ENCODE results near the gene TRIM51G.
"Not testable (repeated sequence)": the region's sequence is repeated elsewhere in the genome, so short reads cannot be mapped to it uniquely, and the experiment has no call there.

Gene TRIM51G

DNA sequence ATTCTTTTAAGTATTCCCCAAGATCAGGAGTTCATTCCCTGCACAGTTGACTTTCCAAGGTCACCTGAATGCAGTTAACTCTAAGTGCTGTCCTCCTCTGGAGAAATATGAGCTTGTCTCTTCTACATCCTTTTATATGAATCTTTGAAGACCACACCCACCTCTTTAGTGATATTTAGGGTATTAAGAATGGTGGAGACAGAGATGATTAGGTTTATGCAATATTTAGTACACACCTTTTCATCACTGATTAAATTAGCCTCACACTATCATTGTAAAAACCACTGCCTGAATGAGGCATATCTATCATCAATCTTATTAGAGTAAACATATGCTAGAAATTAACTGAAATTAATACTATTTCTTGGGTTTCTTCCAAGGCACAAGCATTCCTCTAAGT is at the start of gene TRIM51G:
TSS of gene TRIM51G (minus strand) at position 101 of the 400 bp plus-strand sequence. CDS start 2,190 bp downstream, outside the sequence.
- DNase-seq: not testable (repeated sequence)

- DNase-seq: not testable (repeated sequence)
These were observed 44.8 kb upstream of the TRIM51G start, which contains the start of gene TRIM49B for GRCh38 chr11:49028523-49028922. Gene TRIM49B, plus strand, starts transcription at chr11:49028823. Its CDS starts 2,777 bp downstream, at chr11:49031600.

- not testable (repeated sequence) for DNase-seq
These were observed 15.1 kb downstream of the TRIM51G start for GRCh38 chr11:48968592-48968991.

DNA sequence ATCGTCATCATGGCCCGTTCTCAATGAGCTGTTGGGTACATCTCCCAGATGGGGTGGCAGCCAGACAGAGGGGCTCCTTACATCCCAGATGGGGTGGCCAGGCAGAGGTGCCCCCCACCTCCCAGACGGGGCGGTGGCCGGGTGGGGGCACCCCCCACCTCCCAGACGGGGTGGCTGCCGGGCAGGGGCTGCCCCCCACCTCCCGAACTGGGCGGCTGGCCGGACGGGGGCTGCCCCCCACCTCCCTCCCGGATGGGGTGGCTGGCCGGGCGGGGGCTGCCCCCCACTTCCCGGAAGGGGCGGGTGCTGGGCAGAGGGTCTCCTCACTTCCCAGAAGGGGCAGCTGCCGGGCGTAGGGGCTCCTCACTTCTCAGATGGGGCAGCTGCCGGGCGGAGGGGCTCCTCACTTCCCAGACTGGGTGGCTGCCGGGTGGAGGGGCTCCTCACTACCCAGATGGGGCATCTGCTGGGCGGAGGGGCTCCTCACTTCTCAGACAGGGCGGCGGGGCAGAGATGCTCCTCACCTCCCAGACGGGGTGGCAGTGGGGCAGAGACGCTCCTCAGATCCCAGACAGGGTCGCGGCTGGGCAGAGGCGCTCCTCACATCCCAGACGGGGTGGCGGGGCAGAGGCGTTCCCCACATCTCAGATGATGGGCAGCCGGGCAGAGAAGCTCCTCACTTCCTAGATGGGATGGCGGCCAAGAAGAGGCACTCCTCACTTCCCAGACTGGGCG is 28.2 kb downstream of the TRIM51G start:
- not testable (repeated sequence) for DNase-seq

DNA sequence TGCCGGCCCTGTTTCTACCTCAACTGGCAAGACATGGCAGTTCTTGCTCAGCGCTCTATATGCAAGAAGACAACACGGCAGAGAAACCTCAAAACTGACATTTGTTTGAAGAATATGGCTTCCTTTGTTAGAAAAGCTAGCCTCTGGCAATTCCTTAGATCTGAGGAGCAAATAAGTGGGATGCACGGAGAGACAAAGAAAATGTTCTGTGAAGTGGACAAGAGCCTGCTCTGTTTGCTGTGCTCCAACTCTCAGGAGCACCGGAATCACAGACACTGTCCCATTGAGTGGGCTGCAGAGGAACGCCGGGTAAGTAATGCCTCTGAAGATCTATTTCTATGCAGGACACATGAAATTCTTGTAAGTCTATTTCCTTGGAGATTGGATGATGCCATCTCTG is 37.9 kb downstream of the TRIM51G start:
- DNase-seq: not testable (repeated sequence)

Data from stimulated activated CD4-positive, alpha-beta T cell treated with anti-CD3 and anti-CD28 coated beads, Interleukin-4, amount 100 ng/mL, for 1 hour (primary cell).